ENCODE data around the gene EIF4H. TPM values are rescaled to one million over a fixed set of nuclear protein-coding genes. Genes with fewer than 3 reads are reported as not detected.
"Not testable (repeated sequence)": the region's sequence is repeated elsewhere in the genome, so short reads cannot be mapped to it uniquely, and the experiment has no call there.

The EIF4H gene
- polyA plus RNA-seq, 3 donors: 182 to 223 (median 193) TPM

GRCh38 chr7:74217455-74218342 is 43.5 kb downstream of the EIF4H start:
- no peak overlapping the region for H3K27ac ChIP-seq (ENCODE audit: low read depth, low read length)

GRCh38 chr7:74218343-74218698 is 44.2 kb downstream of the EIF4H start:
- WGBS, 3 donors: 78 to 80% (median 78%) methylated on average over 2 of the region's 2 CpGs
- no peak overlapping the region for H3K27ac ChIP-seq (ENCODE audit: low read depth, low read length)

More at GRCh38 chr7:74217455-74218342, 43.5 kb downstream of the EIF4H start:
- WGBS, 3 donors: 30 to 65% (median 34%) methylated on average over 20 of the region's 20 CpGs

- H3K27ac ChIP-seq (ENCODE audit: low read depth, low read length): no peak overlapping the region
- 71 to 82% (median 82%) methylated on average over 11 of the region's 11 CpGs for WGBS, 3 donors
Observed at GRCh38 chr7:74219416-74219815, 45.3 kb downstream of the EIF4H start.

GRCh38 chr7:74220229-74220628 is 46.1 kb downstream of the EIF4H start:
- 51 to 77% (median 72%) methylated on average over 8 to 9 of the region's 9 CpGs for WGBS, 3 donors
- no peak overlapping the region for H3K27ac ChIP-seq (ENCODE audit: low read depth, low read length)

GRCh38 chr7:74221713-74222112 is 47.6 kb downstream of the EIF4H start:
- H3K27ac ChIP-seq (ENCODE audit: low read depth, low read length): no peak overlapping the region
- WGBS, 3 donors: 90 to 92% (median 92%) methylated on average over 10 to 11 of the region's 11 CpGs

- H3K27ac ChIP-seq (ENCODE audit: low read depth, low read length): no peak overlapping the region
- WGBS, 3 donors: 79 to 92% (median 84%) methylated on average over 16 to 17 of the region's 17 CpGs
Observed at GRCh38 chr7:74222851-74223710, 48.9 kb downstream of the EIF4H start.

- WGBS, 3 donors: 58 to 75% (median 74%) methylated on average over 16 to 18 of the region's 18 CpGs
- H3K27ac ChIP-seq (ENCODE audit: low read depth, low read length): no peak overlapping the region
Observed at GRCh38 chr7:74223711-74224510, 49.8 kb downstream of the EIF4H start.

- WGBS, 3 donors: 87 to 93% (median 89%) methylated on average over 12 of the region's 12 CpGs
- H3K27ac ChIP-seq (ENCODE audit: low read depth, low read length): no peak overlapping the region
Observed at GRCh38 chr7:74224511-74224832, 50.3 kb downstream of the EIF4H start.

- not testable (repeated sequence) for H3K27ac ChIP-seq (ENCODE audit: low read depth, low read length)
- WGBS, 3 donors: 94 to 95% (median 95%) methylated on average over 10 to 13 of the region's 13 CpGs
Observed at GRCh38 chr7:74224907-74225306, 50.8 kb downstream of the EIF4H start.

GRCh38 chr7:74225400-74225799 is 51.2 kb downstream of the EIF4H start:
- no peak overlapping the region for H3K27ac ChIP-seq (ENCODE audit: low read depth, low read length)
- WGBS, 3 donors: 79 to 94% (median 83%) methylated on average over 12 of the region's 12 CpGs

GRCh38 chr7:74226633-74227032 is 52.5 kb downstream of the EIF4H start:
- WGBS, 3 donors: 54 to 81% (median 74%) methylated on average over 5 of the region's 5 CpGs

GRCh38 chr7:74228951-74229900 is 55.1 kb downstream of the EIF4H start:
- H3K27ac ChIP-seq (ENCODE audit: low read depth, low read length): no peak overlapping the region
- 90 to 97% (median 92%) methylated on average over 9 of the region's 9 CpGs for WGBS, 3 donors

More at GRCh38 chr7:74226633-74227032, 52.5 kb downstream of the EIF4H start:
- no peak overlapping the region for H3K27ac ChIP-seq (ENCODE audit: low read depth, low read length)

- H3K27ac ChIP-seq (ENCODE audit: low read depth, low read length): no peak overlapping the region
- WGBS, 3 donors: 81 to 92% (median 81%) methylated on average over 15 of the region's 15 CpGs
Observed at GRCh38 chr7:74230446-74231231, 56.5 kb downstream of the EIF4H start.

GRCh38 chr7:74231232-74231590 is 57.1 kb downstream of the EIF4H start:
- H3K27ac ChIP-seq (ENCODE audit: low read depth, low read length): no peak overlapping the region
- 85 to 94% (median 86%) methylated on average over 12 of the region's 12 CpGs for WGBS, 3 donors

- 44 to 86% (median 80%) methylated on average over 13 of the region's 13 CpGs for WGBS, 3 donors
- no peak overlapping the region for H3K27ac ChIP-seq (ENCODE audit: low read depth, low read length)
Observed at GRCh38 chr7:74233655-74234285, 59.6 kb downstream of the EIF4H start.

- WGBS, 3 donors: 81 to 86% (median 85%) methylated on average over 8 of the region's 8 CpGs
- H3K27ac ChIP-seq (ENCODE audit: low read depth, low read length): no peak overlapping the region
Observed at GRCh38 chr7:74235518-74236268, 61.5 kb downstream of the EIF4H start.

Data from adipose tissue (tissue), 3 donors.